ENCODE results near the gene UPF1. TPM values are rescaled to one million over a fixed set of nuclear protein-coding genes. Genes with fewer than 3 reads are reported as not detected.

Gene UPF1
- total and polyA plus RNA-seq, 2 of the 13 experiments (the other 11 are each of a cell fraction or from before 2014, with no cell fraction given) = 16.9 to 41.8 TPM

DNA sequence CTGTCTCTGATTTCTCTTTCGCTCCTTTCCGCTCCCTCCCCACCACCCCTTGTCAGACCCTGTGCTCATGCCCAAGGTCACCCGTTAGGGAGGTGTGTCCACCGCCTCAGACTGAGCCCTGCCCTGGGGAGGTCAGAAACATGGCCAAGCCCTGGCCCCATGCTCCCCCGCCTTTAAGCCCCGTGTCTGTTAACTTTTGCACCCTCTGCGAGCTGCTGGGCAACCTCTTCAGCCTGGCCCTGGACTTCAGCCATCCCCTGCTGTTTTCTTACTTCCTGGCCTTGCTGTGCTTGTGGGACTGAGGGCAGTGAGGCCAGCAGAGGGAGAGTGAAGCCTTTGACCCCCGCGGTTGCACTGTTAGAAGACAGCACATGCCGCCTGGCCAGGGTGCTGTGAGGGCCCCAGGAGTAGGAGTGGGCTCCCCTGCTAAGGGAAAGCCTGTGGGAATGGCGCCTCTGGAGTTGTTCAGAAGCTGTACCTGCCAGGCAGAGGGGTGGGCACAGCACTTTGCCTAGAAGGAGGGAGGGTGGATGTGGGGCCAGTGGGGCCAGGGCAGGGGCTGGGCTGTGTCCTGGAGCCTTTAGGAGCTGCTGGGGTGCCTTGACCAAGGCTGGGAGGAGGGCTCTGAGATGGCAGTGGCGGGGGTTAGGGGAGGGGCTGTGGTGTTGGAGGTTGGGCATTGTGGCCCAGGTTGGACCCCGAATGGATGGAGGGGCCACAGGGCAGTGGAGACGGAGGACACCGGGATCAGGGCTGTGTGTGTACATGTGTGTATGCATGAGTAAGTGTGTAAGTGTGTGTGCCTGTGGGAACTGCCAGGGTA, 7.9 kb downstream of the UPF1 start (continued):
- TF ChIP-seq ETS1 (CRISPR knock-in tag; IDR thresholded peaks at IDR 0.05) (no peak), GMEB1 (CRISPR knock-in tag; IDR thresholded peaks at IDR 0.05; ENCODE audit: borderline replicate concordance) (peak; percentile 75), RBM39 (IDR thresholded peaks at IDR 0.05; ENCODE audit: low read depth, low read length, poor library complexity, severe bottlenecking) (no peak), ZC3H4 (CRISPR knock-in tag; IDR thresholded peaks at IDR 0.05; ENCODE audit: borderline replicate concordance) (no peak), ZFP41 (CRISPR knock-in tag; IDR thresholded peaks at IDR 0.05; ENCODE audit: borderline replicate concordance) (peak; percentile 56; the same call in 1 of the 2 replicates), CBX2 (IDR thresholded peaks at IDR 0.05; ENCODE audit: low read depth, low read length) (no peak), CBX2 (CRISPR knock-in tag; IDR thresholded peaks at IDR 0.05; ENCODE audit: low read depth) (no peak), ZNF468 (CRISPR knock-in tag; IDR thresholded peaks at IDR 0.05) (no peak), NFE2L2 (IDR thresholded peaks at IDR 0.05; ENCODE audit: low read length) (no peak), ZBTB42 (CRISPR knock-in tag; IDR thresholded peaks at IDR 0.05) (no peak)
- TF ChIP-seq, protein P1, sequence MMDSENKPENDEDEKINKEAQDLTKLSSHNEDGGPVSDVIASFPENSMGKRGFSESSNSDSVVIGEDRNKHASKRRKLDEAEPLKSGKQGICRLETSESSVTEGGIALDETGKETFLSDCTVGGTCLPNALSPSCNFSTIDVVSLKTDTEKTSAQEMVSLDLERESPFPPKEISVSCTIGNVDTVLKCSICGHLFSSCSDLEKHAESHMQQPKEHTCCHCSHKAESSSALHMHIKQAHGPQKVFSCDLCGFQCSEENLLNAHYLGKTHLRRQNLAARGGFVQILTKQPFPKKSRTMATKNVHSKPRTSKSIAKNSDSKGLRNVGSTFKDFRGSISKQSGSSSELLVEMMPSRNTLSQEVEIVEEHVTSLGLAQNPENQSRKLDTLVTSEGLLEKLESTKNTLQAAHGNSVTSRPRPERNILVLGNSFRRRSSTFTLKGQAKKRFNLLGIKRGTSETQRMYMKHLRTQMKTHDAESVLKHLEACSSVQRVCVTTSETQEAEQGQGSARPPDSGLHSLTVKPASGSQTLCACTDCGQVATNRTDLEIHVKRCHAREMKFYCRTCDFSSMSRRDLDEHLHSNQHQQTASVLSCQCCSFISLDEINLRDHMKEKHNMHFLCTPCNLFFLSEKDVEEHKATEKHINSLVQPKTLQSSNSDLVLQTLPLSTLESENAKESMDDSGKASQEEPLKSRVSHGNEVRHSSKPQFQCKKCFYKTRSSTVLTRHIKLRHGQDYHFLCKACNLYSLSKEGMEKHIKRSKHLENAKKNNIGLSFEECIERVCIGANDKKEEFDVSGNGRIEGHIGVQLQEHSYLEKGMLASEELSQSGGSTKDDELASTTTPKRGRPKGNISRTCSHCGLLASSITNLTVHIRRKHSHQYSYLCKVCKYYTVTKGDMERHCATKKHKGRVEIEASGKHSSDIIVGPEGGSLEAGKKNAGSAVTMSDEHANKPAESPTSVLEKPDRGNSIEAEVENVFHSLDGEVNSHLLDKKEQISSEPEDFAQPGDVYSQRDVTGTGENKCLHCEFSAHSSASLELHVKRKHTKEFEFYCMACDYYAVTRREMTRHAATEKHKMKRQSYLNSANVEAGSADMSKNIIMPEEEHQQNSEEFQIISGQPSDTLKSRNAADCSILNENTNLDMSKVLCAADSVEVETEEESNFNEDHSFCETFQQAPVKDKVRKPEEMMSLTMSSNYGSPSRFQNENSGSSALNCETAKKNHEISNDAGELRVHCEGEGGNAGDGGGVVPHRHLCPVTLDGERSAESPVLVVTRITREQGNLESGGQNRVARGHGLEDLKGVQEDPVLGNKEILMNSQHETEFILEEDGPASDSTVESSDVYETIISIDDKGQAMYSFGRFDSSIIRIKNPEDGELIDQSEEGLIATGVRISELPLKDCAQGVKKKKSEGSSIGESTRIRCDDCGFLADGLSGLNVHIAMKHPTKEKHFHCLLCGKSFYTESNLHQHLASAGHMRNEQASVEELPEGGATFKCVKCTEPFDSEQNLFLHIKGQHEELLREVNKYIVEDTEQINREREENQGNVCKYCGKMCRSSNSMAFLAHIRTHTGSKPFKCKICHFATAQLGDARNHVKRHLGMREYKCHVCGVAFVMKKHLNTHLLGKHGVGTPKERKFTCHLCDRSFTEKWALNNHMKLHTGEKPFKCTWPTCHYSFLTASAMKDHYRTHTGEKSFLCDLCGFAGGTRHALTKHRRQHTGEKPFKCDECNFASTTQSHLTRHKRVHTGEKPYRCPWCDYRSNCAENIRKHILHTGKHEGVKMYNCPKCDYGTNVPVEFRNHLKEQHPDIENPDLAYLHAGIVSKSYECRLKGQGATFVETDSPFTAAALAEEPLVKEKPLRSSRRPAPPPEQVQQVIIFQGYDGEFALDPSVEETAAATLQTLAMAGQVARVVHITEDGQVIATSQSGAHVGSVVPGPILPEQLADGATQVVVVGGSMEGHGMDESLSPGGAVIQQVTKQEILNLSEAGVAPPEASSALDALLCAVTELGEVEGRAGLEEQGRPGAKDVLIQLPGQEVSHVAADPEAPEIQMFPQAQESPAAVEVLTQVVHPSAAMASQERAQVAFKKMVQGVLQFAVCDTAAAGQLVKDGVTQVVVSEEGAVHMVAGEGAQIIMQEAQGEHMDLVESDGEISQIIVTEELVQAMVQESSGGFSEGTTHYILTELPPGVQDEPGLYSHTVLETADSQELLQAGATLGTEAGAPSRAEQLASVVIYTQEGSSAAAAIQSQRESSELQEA (CRISPR knock-in tag; IDR thresholded peaks at IDR 0.05; ENCODE audit: not compliant biosample characterization) = no peak
- TF ChIP-seq, protein P2, sequence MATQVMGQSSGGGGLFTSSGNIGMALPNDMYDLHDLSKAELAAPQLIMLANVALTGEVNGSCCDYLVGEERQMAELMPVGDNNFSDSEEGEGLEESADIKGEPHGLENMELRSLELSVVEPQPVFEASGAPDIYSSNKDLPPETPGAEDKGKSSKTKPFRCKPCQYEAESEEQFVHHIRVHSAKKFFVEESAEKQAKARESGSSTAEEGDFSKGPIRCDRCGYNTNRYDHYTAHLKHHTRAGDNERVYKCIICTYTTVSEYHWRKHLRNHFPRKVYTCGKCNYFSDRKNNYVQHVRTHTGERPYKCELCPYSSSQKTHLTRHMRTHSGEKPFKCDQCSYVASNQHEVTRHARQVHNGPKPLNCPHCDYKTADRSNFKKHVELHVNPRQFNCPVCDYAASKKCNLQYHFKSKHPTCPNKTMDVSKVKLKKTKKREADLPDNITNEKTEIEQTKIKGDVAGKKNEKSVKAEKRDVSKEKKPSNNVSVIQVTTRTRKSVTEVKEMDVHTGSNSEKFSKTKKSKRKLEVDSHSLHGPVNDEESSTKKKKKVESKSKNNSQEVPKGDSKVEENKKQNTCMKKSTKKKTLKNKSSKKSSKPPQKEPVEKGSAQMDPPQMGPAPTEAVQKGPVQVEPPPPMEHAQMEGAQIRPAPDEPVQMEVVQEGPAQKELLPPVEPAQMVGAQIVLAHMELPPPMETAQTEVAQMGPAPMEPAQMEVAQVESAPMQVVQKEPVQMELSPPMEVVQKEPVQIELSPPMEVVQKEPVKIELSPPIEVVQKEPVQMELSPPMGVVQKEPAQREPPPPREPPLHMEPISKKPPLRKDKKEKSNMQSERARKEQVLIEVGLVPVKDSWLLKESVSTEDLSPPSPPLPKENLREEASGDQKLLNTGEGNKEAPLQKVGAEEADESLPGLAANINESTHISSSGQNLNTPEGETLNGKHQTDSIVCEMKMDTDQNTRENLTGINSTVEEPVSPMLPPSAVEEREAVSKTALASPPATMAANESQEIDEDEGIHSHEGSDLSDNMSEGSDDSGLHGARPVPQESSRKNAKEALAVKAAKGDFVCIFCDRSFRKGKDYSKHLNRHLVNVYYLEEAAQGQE (IDR thresholded peaks at IDR 0.05; ENCODE audit: borderline replicate concordance in 1 of 2, low read depth in 1 of 2, low read length in 2 of 2) = 0 out of 4 replicates have a peak, but pooled peaks of 1 of the 2 experiments have one; percentile 29

Data from HepG2 (cell line).